ENCODE measurements around the gene HLA-DMA. TPM values are rescaled to one million over a fixed set of nuclear protein-coding genes. Genes with fewer than 3 reads are reported as not detected.

Gene HLA-DMA
- total and polyA plus RNA-seq, 2 of the 13 experiments (the other 11 are each of a cell fraction or from before 2014, with no cell fraction given) = 0.70 to 0.71 TPM

- TF ChIP-seq ATF5 (CRISPR knock-in tag; IDR thresholded peaks at IDR 0.05; ENCODE audit: low read depth) (0 out of 2 replicates have a peak, but pooled peaks have one; percentile 24), RBM22 (optimal IDR thresholded peaks at IDR 0.05; ENCODE audit: low read length) (peak; percentile 86), RXRA (CRISPR knock-in tag; IDR thresholded peaks at IDR 0.05) (peak; percentile 21; the same call in 1 of the 2 replicates), FIP1L1 (IDR thresholded peaks at IDR 0.05; ENCODE audit: borderline replicate concordance, insufficient read depth, low read depth, low read length) (peak; percentile 48; the same call in 1 of the 2 replicates), SSRP1 (CRISPR knock-in tag; IDR thresholded peaks at IDR 0.05) (peak; percentile 30; the same call in 1 of the 2 replicates), ZSCAN29 (CRISPR knock-in tag; conservative IDR thresholded peaks at IDR 0.05) (0 out of 2 replicates have a peak, but pooled peaks have one; percentile 25), SOX5 (CRISPR knock-in tag; IDR thresholded peaks at IDR 0.05; ENCODE audit: borderline replicate concordance) (no peak), MXD4 (CRISPR knock-in tag; IDR thresholded peaks at IDR 0.05) (0 out of 2 replicates have a peak, but pooled peaks have one; percentile 12), ZNF367 (CRISPR knock-in tag; IDR thresholded peaks at IDR 0.05; ENCODE audit: borderline replicate concordance) (0 out of 2 replicates have a peak, but pooled peaks have one; percentile 45), USF2 (IDR thresholded peaks at IDR 0.05; ENCODE audit: low read depth, low read length) (no peak), USF2 (CRISPR knock-in tag; IDR thresholded peaks at IDR 0.05; ENCODE audit: borderline replicate concordance) (no peak; the same call in 1 of the 2 replicates), ZSCAN9 (CRISPR knock-in tag; IDR thresholded peaks at IDR 0.05; ENCODE audit: borderline replicate concordance) (0 out of 2 replicates have a peak, but pooled peaks have one; percentile 42), NPAS2 (CRISPR knock-in tag; IDR thresholded peaks at IDR 0.05; ENCODE audit: borderline replicate concordance) (no peak), ZNF282 (IDR thresholded peaks at IDR 0.05; ENCODE audit: partially characterized antibody) (no peak), LCORL (IDR thresholded peaks at IDR 0.05) (peak; percentile 69; the same call in 1 of the 2 replicates), LCORL (CRISPR knock-in tag; IDR thresholded peaks at IDR 0.05) (no peak; the same call in 1 of the 2 replicates), PHB2 (IDR thresholded peaks at IDR 0.05; ENCODE audit: partially characterized antibody) (no peak), ISL2 (CRISPR knock-in tag; IDR thresholded peaks at IDR 0.05) (0 out of 2 replicates have a peak, but pooled peaks have one; percentile 48), XBP1 (CRISPR knock-in tag; IDR thresholded peaks at IDR 0.05) (0 out of 2 replicates have a peak, but pooled peaks have one; percentile 27), ZSCAN30 (CRISPR knock-in tag; IDR thresholded peaks at IDR 0.05) (no peak; the same call in 1 of the 2 replicates), ZNF605 (CRISPR knock-in tag; IDR thresholded peaks at IDR 0.05) (peak; percentile 85; the same call in 1 of the 2 replicates), WIZ (CRISPR knock-in tag; IDR thresholded peaks at IDR 0.05) (no peak), PCBP2 (optimal IDR thresholded peaks at IDR 0.05; ENCODE audit: low read depth, low read length, poor library complexity, severe bottlenecking) (peak; percentile 47), ZNF136 (CRISPR knock-in tag; IDR thresholded peaks at IDR 0.05; ENCODE audit: low read depth) (no peak), ZNF792 (CRISPR knock-in tag; IDR thresholded peaks at IDR 0.05) (no peak)
- TF ChIP-seq, protein P1, sequence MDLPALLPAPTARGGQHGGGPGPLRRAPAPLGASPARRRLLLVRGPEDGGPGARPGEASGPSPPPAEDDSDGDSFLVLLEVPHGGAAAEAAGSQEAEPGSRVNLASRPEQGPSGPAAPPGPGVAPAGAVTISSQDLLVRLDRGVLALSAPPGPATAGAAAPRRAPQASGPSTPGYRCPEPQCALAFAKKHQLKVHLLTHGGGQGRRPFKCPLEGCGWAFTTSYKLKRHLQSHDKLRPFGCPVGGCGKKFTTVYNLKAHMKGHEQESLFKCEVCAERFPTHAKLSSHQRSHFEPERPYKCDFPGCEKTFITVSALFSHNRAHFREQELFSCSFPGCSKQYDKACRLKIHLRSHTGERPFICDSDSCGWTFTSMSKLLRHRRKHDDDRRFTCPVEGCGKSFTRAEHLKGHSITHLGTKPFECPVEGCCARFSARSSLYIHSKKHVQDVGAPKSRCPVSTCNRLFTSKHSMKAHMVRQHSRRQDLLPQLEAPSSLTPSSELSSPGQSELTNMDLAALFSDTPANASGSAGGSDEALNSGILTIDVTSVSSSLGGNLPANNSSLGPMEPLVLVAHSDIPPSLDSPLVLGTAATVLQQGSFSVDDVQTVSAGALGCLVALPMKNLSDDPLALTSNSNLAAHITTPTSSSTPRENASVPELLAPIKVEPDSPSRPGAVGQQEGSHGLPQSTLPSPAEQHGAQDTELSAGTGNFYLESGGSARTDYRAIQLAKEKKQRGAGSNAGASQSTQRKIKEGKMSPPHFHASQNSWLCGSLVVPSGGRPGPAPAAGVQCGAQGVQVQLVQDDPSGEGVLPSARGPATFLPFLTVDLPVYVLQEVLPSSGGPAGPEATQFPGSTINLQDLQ (CRISPR knock-in tag; IDR thresholded peaks at IDR 0.05) = peak; percentile 61; the same call in 1 of the 2 replicates
Observed at GRCh38 chr6:32969685-32970412, 17.0 kb upstream of the HLA-DMA start (continued).
